ENCODE results near the gene CRACR2B.

GRCh38 chr11:843818-844692 is 16.3 kb downstream of the CRACR2B start:
- no peak for TF ChIP-seq EZH2phosphoT487 (IDR thresholded peaks at IDR 0.05; ENCODE audit: borderline replicate concordance)
- TF ChIP-seq, protein P1, sequence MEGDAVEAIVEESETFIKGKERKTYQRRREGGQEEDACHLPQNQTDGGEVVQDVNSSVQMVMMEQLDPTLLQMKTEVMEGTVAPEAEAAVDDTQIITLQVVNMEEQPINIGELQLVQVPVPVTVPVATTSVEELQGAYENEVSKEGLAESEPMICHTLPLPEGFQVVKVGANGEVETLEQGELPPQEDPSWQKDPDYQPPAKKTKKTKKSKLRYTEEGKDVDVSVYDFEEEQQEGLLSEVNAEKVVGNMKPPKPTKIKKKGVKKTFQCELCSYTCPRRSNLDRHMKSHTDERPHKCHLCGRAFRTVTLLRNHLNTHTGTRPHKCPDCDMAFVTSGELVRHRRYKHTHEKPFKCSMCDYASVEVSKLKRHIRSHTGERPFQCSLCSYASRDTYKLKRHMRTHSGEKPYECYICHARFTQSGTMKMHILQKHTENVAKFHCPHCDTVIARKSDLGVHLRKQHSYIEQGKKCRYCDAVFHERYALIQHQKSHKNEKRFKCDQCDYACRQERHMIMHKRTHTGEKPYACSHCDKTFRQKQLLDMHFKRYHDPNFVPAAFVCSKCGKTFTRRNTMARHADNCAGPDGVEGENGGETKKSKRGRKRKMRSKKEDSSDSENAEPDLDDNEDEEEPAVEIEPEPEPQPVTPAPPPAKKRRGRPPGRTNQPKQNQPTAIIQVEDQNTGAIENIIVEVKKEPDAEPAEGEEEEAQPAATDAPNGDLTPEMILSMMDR (conservative IDR thresholded peaks at IDR 0.05; ENCODE audit: low read length) = peak; percentile 32; the same call in 1 of the 2 replicates

Measured in Loucy (cell line).